MCF 10A (cell line): Measurements from ENCODE around the gene RASSF8. TPM values are rescaled to one million over a fixed set of nuclear protein-coding genes. Genes with fewer than 3 reads are reported as not detected.

Experiments used
- BruUV-seq: library from RNA; stranded (reverse); fragments of 400-500 nt; replicated peaks from 2 replicates; lab custom pipeline; 2021; lab: Mats Ljungman, UMichigan
- CTCF ChIA-PET: fragments of 300-600 bp; sonication (Branson Sonifier 250); formaldehyde crosslinking; extraction: SDS; loops from one replicate; lab custom pipeline; 2021; ENCODE audit warnings: antibody characterized with exemption, inconsistent platforms; lab: Yijun Ruan, JAX
- POLR2A ChIA-PET: fragments of 300-600, 350-650 bp; sonication (Branson Sonifier 250); formaldehyde crosslinking; extraction: SDS; loops from one replicate; lab custom pipeline; 2020; ENCODE audit warnings: antibody characterized with exemption, inconsistent platforms; lab: Yijun Ruan, JAX
- DNase-seq: peaks from one replicate; pipeline ENCODE4 v3.0.0-alpha.2; 2018; ENCODE audit not compliant: unreplicated experiment
- H3K27ac Mint-ChIP-seq: one replicate; pipeline ENCODE4 v1.8.0; 2022; ENCODE audit warnings: mild to moderate bottlenecking, low read depth, mixed read lengths; ENCODE audit not compliant: unreplicated experiment
- H3K27me3 Mint-ChIP-seq: one replicate; pipeline ENCODE4 v1.8.0; 2022; ENCODE audit warnings: mixed read lengths; ENCODE audit not compliant: insufficient read depth, unreplicated experiment
- H3K36me3 Mint-ChIP-seq: one replicate; pipeline ENCODE4 v1.8.0; 2022; ENCODE audit warnings: mild to moderate bottlenecking, moderate library complexity, mixed read lengths; ENCODE audit not compliant: insufficient read depth, unreplicated experiment
- H3K4me1 Mint-ChIP-seq: one replicate; pipeline ENCODE4 v1.8.0; 2022; ENCODE audit warnings: mixed read lengths; ENCODE audit not compliant: insufficient read depth, unreplicated experiment
- H3K4me3 Mint-ChIP-seq: one replicate; pipeline ENCODE4 v1.8.0; 2022; ENCODE audit warnings: mild to moderate bottlenecking, moderate library complexity, mixed read lengths; ENCODE audit not compliant: unreplicated experiment
- H3K9me3 Mint-ChIP-seq: one replicate; pipeline ENCODE4 v1.8.0; 2022; ENCODE audit warnings: mixed read lengths; ENCODE audit not compliant: unreplicated experiment
- CTCF ChIP-seq: fragments of 200-600 bp; IDR thresholded peaks from one replicate; pipeline ENCODE4 v1.8.0; 2022; ENCODE audit warnings: antibody characterized with exemption, mild to moderate bottlenecking; ENCODE audit not compliant: unreplicated experiment
- intact Hi-C: fragments of 100-400 bp; cut with micrococcal nuclease; formaldehyde crosslinking; loops from 2 replicates; pipeline ENCODE4 v1.14.1; 2022
- total RNA-seq: library from RNA; stranded (reverse); gene quantifications from 2 replicates; pipeline ENCODE4 v1.2.3, GENCODE V29; 2022

The RASSF8 gene
- total RNA-seq, 1 experiment from 2014 or later, result 52.9 TPM

GRCh38 chr12:25994901-25995625 is 36.6 kb downstream of the RASSF8 start:
- intact Hi-C loops, result no loop called here
- POLR2A ChIA-PET, result interaction anchor here (0.6 to 1.1 kb wide), 3 partner anchors 21 to 816 kb away, joined by 3 read pairs; no protein-coding TSS in a partner anchor
- Mint-ChIP-seq H3K4me3 (no peak overlapping the region), H3K27me3 (no peaks in the 10 kb centered on the region), H3K9me3 (no peaks in the 10 kb centered on the region), H3K36me3 (peaks cover 8% of the 10 kb centered on the region), H3K27ac (peak overlapping the region; percentile 25), H3K4me1 (peaks cover 31% of the 10 kb centered on the region)
- no peak for TF ChIP-seq CTCF
- CTCF ChIA-PET, result interaction anchor here (2.7 kb wide), 1 partner anchor 35 kb away, joined by 7 read pairs; no protein-coding TSS in a partner anchor
- no peak for DNase-seq
- no TSS peak for BruUV-seq

DNA sequence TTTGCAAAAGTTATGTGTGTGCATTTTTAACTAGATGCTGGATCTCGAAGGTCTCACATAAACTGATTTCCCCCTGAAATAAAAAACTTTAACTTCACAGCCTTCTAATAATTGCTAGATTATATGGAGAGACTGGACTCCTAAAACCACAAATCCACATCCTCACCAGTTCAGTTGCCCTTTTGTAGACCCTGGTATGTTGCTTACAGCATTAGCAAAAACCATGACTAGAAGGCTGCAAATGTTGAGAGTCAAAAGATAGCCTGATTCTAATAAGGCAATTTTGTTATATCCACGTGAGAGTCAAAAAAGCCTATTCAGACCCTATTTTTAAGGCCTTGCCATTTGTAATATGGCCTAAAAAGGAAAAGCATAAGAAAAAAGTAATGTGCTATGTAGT is 37.4 kb downstream of the RASSF8 start:
- DNase-seq, result no peak
- POLR2A ChIA-PET, result interaction anchor here (0.6 to 1.3 kb wide), 2 partner anchors 37 kb away, joined by 3 to 4 read pairs; partner anchors contain the start of gene RASSF8
- intact Hi-C loops, result no loop called here
- H3K9me3 Mint-ChIP-seq, result no peaks in the 10 kb centered on the region
- TSS peak; percentile 11 for BruUV-seq
- H3K36me3 Mint-ChIP-seq, result peaks cover 8% of the 10 kb centered on the region
- H3K4me1 Mint-ChIP-seq, result peaks cover 31% of the 10 kb centered on the region
- TF ChIP-seq CTCF, result no peak
- CTCF ChIA-PET, result interaction anchor here (0.5 kb wide), 1 partner anchor 19 kb away, joined by 4 read pairs; no protein-coding TSS in a partner anchor
- H3K27ac Mint-ChIP-seq, result no peak overlapping the region
- no peak overlapping the region for H3K4me3 Mint-ChIP-seq
- no peaks in the 10 kb centered on the region for H3K27me3 Mint-ChIP-seq

DNA sequence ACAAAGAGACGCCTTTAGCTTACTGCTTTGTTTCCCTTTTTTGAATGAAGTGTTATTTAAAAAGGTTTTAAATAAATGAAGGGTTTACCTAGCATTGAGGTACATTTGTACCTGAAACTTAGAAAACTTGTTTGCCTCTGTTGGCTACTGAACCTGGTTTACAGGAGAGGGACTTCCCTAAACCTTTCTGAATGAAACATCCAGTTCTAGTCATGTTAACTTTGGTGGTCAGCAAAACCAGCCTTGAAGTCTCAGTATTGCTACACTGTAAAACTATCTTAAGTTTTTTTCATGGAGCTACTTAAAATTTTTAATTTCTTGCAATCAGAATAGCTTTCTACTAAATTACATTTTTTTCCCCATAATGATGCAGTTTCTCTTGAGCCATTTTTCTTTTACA is 38.2 kb downstream of the RASSF8 start:
- no TSS peak for BruUV-seq
- ChIA-PET CTCF (no interaction called here), POLR2A (interaction anchor here (1.3 kb wide), 1 partner anchor 38 kb away, joined by 4 read pairs; the partner anchor contains the start of gene RASSF8)
- Mint-ChIP-seq H3K4me1 (peaks cover 31% of the 10 kb centered on the region), H3K27ac (peak overlapping the region; percentile 59), H3K27me3 (no peaks in the 10 kb centered on the region), H3K4me3 (no peak overlapping the region), H3K36me3 (peaks cover 8% of the 10 kb centered on the region), H3K9me3 (no peaks in the 10 kb centered on the region)
- TF ChIP-seq CTCF, result no peak
- no peak for DNase-seq
- intact Hi-C loops, result no loop called here

GRCh38 chr12:25997201-25997963 is 38.9 kb downstream of the RASSF8 start:
- no peak for TF ChIP-seq CTCF
- H3K36me3 Mint-ChIP-seq, result peaks cover 8% of the 10 kb centered on the region
- ChIA-PET POLR2A (interaction anchor here (0.9 to 1.5 kb wide), 3 partner anchors 14 to 231 kb away, joined by 3 to 4 read pairs (median 3); partner anchors contain the start of gene RASSF8), CTCF (no interaction called here)
- no TSS peak for BruUV-seq
- intact Hi-C loops, result no loop called here
- no peaks in the 10 kb centered on the region for H3K9me3 Mint-ChIP-seq
- peaks cover 27% of the 10 kb centered on the region for H3K4me1 Mint-ChIP-seq
- peak overlapping the region; percentile 59 for H3K27ac Mint-ChIP-seq
- peak; percentile 59 for DNase-seq
- no peaks in the 10 kb centered on the region for H3K27me3 Mint-ChIP-seq
- no peak overlapping the region for H3K4me3 Mint-ChIP-seq
